Measurements from ENCODE around the gene SFN.

SFN gene

DNA sequence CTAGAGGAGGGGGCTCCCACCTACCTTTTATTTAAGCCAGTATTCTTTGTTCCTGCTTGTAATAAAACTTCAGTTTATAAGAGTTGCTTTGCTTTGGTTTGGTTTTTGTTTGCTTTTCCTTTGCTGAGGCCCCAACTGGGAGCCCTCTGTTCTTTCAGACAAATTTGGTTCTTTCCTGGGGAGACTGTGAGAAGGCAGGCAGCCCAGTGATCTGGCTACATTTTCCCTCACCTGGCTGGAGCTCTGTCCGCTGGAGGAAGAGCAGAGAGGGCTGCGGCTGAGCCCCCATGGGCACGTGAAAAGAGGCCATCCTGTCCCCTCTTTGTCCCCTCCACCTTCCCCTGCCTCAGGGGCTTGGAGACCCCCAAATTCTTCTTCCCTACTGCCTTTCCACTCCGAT lies 7.3 kb upstream of the SFN start:
- H3K4me1 ChIP-seq (ENCODE audit: control insufficient read depth, insufficient read depth, low read length, unreplicated experiment) = no peaks in the 10 kb centered on the region
- H3K27ac ChIP-seq (ENCODE audit: low read depth, low read length) = no peak overlapping the region
- no peak overlapping the region for H2AFZ ChIP-seq (ENCODE audit: low read length, unreplicated experiment)
- peaks cover 4% of the 10 kb centered on the region; the same call in 1 of the 2 replicates for H3K36me3 ChIP-seq (ENCODE audit: insufficient read depth, low read length)
- no peaks in the 10 kb centered on the region for H3K79me2 ChIP-seq (ENCODE audit: control insufficient read depth, insufficient read depth, low read length, unreplicated experiment)
- H3K4me3 ChIP-seq (ENCODE audit: low read depth, low read length) = no peak overlapping the region
- no peaks in the 10 kb centered on the region for H3K27me3 ChIP-seq (ENCODE audit: insufficient read depth, low read length)

DNA sequence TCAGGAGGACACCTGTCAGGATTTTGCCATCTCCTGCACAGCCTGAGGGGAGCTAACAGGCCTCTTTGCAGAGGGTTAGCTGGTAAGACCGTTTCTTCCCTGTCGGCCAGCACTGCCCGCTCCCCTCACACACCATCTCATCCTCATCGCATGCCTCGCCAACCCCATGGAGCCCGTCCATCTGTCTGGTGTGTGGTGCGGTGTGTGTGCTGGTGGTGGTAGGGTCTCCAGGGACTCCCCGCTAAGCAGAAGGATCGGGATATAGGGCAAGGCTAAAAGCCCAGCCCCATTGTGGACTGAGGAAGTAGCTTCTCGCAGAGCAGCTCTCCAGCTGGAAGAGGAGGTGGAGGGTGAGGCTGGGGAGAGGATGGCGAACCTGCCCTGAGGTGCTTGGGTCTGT lies 6.8 kb upstream of the SFN start:
- H3K4me1 ChIP-seq (ENCODE audit: control insufficient read depth, insufficient read depth, low read length, unreplicated experiment) = no peaks in the 10 kb centered on the region
- H3K4me3 ChIP-seq (ENCODE audit: low read depth, low read length) = no peak overlapping the region
- H3K79me2 ChIP-seq (ENCODE audit: control insufficient read depth, insufficient read depth, low read length, unreplicated experiment) = no peaks in the 10 kb centered on the region
- H3K27ac ChIP-seq (ENCODE audit: low read depth, low read length) = no peak overlapping the region
- H3K27me3 ChIP-seq (ENCODE audit: insufficient read depth, low read length) = no peaks in the 10 kb centered on the region
- peaks cover 4% of the 10 kb centered on the region; the same call in 1 of the 2 replicates for H3K36me3 ChIP-seq (ENCODE audit: insufficient read depth, low read length)
- H2AFZ ChIP-seq (ENCODE audit: low read length, unreplicated experiment) = no peak overlapping the region

DNA sequence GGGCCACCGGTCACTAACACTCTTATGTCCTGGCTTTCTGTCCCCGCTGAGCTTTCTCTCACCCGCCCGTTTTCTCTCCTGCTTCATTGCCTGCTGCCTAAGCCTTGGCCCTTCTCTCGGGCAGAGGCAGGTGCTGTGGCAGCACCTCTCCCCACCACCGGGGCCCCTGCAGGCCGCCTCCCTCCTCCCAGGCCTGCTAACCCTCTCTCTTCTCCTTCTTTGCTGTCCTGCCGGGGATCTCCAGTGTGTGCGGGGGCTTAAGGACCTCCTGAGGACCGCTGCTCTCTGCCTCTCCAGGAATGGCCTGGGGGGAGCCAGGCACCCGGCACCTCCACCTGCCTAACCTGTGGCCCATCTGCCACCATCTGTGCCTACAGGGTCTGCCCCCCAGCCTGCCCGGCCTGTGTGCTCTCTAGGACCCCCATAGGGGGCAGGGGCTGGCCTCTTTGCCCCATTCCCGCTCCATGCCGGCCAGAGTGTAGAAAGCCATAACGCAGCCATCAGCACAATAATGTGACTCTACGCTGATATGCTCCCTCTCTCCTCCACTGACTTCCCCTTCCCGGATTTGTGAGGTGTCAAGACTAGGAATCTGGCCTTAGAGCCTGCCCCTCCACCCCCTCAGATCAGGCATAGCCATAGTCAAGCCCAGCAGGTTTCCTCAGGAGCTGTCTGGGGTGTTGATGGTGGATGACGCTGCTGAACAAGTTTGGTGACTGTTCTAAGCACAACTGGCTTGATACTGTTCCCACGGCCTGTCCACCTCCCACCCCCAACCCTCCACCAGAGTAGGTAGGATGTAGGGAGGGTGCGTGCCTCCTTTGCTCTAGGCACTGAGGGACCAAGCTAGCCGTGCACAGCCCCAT lies 6.1 kb upstream of the SFN start:
- peaks cover 4% of the 10 kb centered on the region; the same call in 1 of the 2 replicates for H3K36me3 ChIP-seq (ENCODE audit: insufficient read depth, low read length)
- no peak overlapping the region for H2AFZ ChIP-seq (ENCODE audit: low read length, unreplicated experiment)

DNA sequence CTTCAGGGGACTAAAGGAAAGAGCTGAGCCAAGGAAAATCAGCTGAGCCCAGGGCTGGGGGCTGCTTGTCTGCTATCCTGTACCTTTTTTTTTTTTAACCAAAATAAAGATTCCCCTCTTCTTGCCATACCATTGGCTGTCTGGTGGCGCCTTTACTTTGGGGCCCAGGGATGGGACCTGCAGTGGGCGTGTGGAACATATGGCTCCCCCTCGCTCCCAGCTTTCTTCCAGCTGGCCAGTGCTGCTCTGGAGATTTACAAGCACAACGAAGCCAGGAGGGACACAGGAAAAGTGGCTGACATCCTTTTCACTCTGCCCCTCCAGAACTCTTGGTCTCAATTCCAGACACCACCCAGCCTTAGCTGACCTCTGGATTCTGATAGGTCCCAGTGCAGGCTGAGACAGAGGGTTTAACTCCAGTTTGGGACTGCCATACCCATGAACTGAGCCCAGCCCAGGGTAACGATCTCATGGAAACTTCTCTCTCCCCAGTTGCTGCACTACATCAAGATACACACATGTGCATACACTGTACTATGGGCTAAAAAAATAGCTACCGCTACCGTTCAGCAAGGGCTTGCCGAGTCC lies 5.4 kb upstream of the SFN start:
- Histone ChIP-seq H3K79me2 (ENCODE audit: control insufficient read depth, insufficient read depth, low read length, unreplicated experiment) (no peaks in the 10 kb centered on the region), H3K36me3 (ENCODE audit: insufficient read depth, low read length) (no peaks in the 10 kb centered on the region), H3K27ac (ENCODE audit: low read depth, low read length) (no peak overlapping the region), H2AFZ (ENCODE audit: low read length, unreplicated experiment) (no peak overlapping the region), H3K4me1 (ENCODE audit: control insufficient read depth, insufficient read depth, low read length, unreplicated experiment) (peaks cover 5% of the 10 kb centered on the region), H3K4me3 (ENCODE audit: low read depth, low read length) (no peak overlapping the region), H3K27me3 (ENCODE audit: insufficient read depth, low read length) (no peaks in the 10 kb centered on the region)

More for the DNA sequence above, 6.1 kb upstream of the SFN start:
- Histone ChIP-seq H3K4me1 (ENCODE audit: control insufficient read depth, insufficient read depth, low read length, unreplicated experiment) (peaks cover 2% of the 10 kb centered on the region), H3K27me3 (ENCODE audit: insufficient read depth, low read length) (no peaks in the 10 kb centered on the region), H3K27ac (ENCODE audit: low read depth, low read length) (no peak overlapping the region), H3K79me2 (ENCODE audit: control insufficient read depth, insufficient read depth, low read length, unreplicated experiment) (no peaks in the 10 kb centered on the region), H3K4me3 (ENCODE audit: low read depth, low read length) (no peak overlapping the region)

DNA sequence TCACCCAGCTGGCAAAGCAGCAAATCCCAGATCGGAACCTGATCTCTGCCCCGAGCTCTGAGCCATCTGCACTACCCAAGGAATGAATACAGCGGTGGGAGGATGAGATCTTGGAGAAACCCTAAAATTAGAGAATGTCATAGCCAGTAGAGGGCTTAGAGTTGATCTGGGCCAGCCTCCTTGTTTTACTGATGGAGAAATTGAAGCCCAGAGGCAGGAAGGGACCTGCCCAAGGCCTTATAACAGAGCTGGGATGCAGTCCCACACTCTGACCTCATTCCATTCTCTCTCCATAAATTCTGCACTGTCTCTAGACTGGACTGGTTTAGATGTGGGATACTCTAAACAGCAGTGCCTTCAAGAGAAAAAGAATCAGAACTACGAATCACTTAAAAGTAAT lies 4.8 kb upstream of the SFN start:
- no peaks in the 10 kb centered on the region for H3K36me3 ChIP-seq (ENCODE audit: insufficient read depth, low read length)
- no peaks in the 10 kb centered on the region for H3K79me2 ChIP-seq (ENCODE audit: control insufficient read depth, insufficient read depth, low read length, unreplicated experiment)
- H3K27me3 ChIP-seq (ENCODE audit: insufficient read depth, low read length) = no peaks in the 10 kb centered on the region
- H3K4me3 ChIP-seq (ENCODE audit: low read depth, low read length) = no peak overlapping the region
- no peak overlapping the region for H2AFZ ChIP-seq (ENCODE audit: low read length, unreplicated experiment)
- no peak overlapping the region for H3K27ac ChIP-seq (ENCODE audit: low read depth, low read length)
- H3K4me1 ChIP-seq (ENCODE audit: control insufficient read depth, insufficient read depth, low read length, unreplicated experiment) = peaks cover 5% of the 10 kb centered on the region

DNA sequence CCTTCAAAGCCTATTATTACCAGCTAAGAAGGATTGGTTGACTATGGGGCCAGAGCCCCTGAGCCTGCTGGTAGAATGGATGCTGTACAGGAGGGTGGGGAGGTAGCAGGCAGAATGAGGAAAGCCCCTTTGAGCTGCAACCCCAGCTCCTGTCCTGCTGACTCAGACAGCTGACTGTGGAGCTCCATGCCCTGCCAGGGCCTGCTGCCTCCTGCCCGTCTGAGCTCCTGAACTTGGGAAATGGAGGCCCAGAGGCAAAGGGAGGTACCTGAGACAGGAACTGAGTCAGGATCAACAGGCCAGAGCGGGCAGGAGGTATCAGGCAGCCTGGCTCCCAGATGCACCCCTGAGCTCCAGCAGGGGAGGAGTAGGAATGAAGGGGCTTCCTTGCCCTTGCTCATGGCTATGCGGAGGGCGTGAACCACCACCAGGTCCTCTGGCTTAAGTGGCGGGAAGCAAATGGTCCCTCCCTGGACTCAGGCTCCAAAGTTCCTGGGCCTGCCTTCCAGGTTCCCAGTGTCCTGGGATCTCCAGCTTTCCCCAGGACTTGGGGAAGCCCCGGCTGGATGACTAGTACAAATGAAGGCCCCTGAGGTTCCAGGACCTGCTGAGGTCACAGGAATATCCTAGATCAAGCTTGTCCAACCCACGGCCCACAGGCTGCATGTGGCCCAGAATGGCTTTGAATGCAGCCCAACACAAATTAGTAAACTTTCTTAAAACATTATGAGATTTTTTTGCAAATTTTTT lies 3.9 kb upstream of the SFN start:
- peaks cover 6% of the 10 kb centered on the region for H3K4me1 ChIP-seq (ENCODE audit: control insufficient read depth, insufficient read depth, low read length, unreplicated experiment)
- H3K27ac ChIP-seq (ENCODE audit: low read depth, low read length) = no peak overlapping the region
- no peaks in the 10 kb centered on the region for H3K27me3 ChIP-seq (ENCODE audit: insufficient read depth, low read length)
- H3K79me2 ChIP-seq (ENCODE audit: control insufficient read depth, insufficient read depth, low read length, unreplicated experiment) = no peaks in the 10 kb centered on the region
- no peaks in the 10 kb centered on the region for H3K36me3 ChIP-seq (ENCODE audit: insufficient read depth, low read length)
- no peak overlapping the region for H2AFZ ChIP-seq (ENCODE audit: low read length, unreplicated experiment)
- H3K4me3 ChIP-seq (ENCODE audit: low read depth, low read length) = no peak overlapping the region

DNA sequence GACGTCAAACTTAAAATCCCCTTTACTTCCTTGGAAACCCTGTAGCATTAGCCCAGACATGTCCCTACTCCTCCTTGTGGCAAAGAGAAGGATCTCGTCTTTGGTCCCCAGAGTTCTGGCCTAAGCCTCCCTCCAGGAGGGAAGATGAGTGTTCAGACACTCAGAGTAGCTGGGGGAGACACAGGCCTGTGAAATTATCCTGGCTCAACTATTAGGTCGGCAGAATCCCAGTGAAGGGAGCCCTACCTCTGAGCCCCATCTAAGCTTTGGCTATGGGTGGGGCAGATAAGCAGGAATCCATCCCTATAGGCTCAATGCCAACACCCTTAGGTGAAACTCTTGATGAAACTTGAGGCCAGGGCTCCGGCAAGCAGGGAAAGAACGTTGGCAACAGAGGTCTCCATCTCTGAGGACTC lies 1.7 kb upstream of the SFN start:
- H3K36me3 ChIP-seq (ENCODE audit: insufficient read depth, low read length) = no peaks in the 10 kb centered on the region
- no peak overlapping the region for H2AFZ ChIP-seq (ENCODE audit: low read length, unreplicated experiment)
- no peaks in the 10 kb centered on the region for H3K27me3 ChIP-seq (ENCODE audit: insufficient read depth, low read length)
- no peak overlapping the region for H3K27ac ChIP-seq (ENCODE audit: low read depth, low read length)
- peaks cover 13% of the 10 kb centered on the region for H3K4me1 ChIP-seq (ENCODE audit: control insufficient read depth, insufficient read depth, low read length, unreplicated experiment)
- no peak overlapping the region for H3K4me3 ChIP-seq (ENCODE audit: low read depth, low read length)
- no peaks in the 10 kb centered on the region for H3K79me2 ChIP-seq (ENCODE audit: control insufficient read depth, insufficient read depth, low read length, unreplicated experiment)

DNA sequence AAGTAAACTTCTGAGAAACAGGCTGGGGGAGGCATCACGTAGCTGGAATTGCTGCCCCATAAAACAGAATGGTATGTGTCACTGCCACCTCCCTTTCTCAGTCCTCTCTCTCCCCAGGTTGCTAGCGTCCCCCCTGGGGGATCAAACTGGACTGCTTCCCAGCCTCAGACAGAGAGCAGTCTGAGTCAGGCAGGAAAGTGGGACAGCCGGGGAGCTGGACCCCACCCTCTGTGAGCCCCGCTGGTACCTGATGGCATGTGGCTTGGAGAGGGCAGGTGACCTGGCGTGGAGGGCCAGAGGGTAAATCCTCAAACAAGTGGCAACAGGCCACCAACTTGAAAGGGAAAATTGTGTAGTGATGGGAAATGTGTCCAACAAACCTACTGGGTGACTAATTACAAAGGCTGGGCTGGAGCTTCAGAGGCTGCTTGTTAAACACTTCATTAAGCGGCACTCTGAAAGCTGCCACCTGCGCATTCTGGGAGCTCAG lies 1.0 kb upstream of the SFN start:
- no peaks in the 10 kb centered on the region for H3K27me3 ChIP-seq (ENCODE audit: insufficient read depth, low read length)
- H2AFZ ChIP-seq (ENCODE audit: low read length, unreplicated experiment) = no peak overlapping the region
- no peak overlapping the region for H3K27ac ChIP-seq (ENCODE audit: low read depth, low read length)
- H3K36me3 ChIP-seq (ENCODE audit: insufficient read depth, low read length) = no peaks in the 10 kb centered on the region
- no peaks in the 10 kb centered on the region for H3K79me2 ChIP-seq (ENCODE audit: control insufficient read depth, insufficient read depth, low read length, unreplicated experiment)
- no peak overlapping the region for H3K4me3 ChIP-seq (ENCODE audit: low read depth, low read length)
- H3K4me1 ChIP-seq (ENCODE audit: control insufficient read depth, insufficient read depth, low read length, unreplicated experiment) = peaks cover 13% of the 10 kb centered on the region

DNA sequence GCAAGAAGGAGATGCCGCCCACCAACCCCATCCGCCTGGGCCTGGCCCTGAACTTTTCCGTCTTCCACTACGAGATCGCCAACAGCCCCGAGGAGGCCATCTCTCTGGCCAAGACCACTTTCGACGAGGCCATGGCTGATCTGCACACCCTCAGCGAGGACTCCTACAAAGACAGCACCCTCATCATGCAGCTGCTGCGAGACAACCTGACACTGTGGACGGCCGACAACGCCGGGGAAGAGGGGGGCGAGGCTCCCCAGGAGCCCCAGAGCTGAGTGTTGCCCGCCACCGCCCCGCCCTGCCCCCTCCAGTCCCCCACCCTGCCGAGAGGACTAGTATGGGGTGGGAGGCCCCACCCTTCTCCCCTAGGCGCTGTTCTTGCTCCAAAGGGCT lies 732 bp downstream of the SFN start:
- peak overlapping the region; percentile 91 for H3K4me3 ChIP-seq (ENCODE audit: low read depth, low read length)
- H3K4me1 ChIP-seq (ENCODE audit: control insufficient read depth, insufficient read depth, low read length, unreplicated experiment) = peaks cover 13% of the 10 kb centered on the region
- H3K79me2 ChIP-seq (ENCODE audit: control insufficient read depth, insufficient read depth, low read length, unreplicated experiment) = no peaks in the 10 kb centered on the region
- no peak overlapping the region for H2AFZ ChIP-seq (ENCODE audit: low read length, unreplicated experiment)
- H3K27ac ChIP-seq (ENCODE audit: low read depth, low read length) = 0 out of 2 replicates have a peak overlapping the region, but pooled peaks have one; percentile 82
- no peaks in the 10 kb centered on the region for H3K36me3 ChIP-seq (ENCODE audit: insufficient read depth, low read length)
- no peaks in the 10 kb centered on the region for H3K27me3 ChIP-seq (ENCODE audit: insufficient read depth, low read length)

DNA sequence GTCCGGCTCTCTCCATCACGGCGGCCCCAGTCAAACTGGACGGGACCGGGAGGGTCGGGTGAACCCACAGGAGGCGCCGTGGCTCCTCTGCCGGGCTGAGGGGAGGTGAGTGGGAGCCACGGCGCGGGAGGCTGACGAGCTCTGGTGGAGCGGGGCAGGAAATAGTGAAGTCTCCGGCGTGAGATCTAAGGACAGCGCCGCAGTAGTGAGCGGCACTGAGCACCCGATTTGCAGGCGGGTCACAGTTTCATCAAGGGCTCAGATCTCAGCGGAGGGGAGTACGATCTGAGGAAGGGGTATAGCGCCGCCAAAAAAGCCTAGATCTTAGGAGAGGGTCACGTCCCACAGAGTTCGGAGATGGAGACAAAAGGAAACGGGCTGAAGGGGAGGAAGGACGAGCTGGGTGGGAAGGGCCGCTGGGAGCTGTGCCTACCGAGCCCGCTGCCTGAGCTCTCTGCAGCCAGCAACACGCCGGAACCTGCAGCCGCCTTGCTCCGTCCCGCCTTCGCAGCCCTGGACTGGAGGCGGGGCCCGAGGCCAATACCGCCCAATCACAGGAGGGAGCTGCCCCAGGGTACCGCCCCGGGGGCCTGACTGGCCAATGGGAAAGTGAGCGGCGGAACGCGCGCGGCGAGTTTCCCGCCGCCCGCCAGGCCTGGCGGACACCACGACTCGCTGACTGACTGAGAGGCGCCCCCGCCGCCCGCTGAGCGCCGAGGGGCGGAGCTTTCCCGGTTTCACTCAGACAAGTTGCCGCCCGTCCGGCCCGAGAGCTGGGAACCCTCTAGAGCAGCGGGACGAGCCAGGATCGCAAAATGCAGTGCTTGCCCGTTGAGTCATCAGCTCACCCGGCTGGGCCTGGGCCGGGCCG lies 1.9 kb downstream of the SFN start:
- Histone ChIP-seq H3K36me3 (ENCODE audit: insufficient read depth, low read length) (no peaks in the 10 kb centered on the region), H3K4me3 (ENCODE audit: low read depth, low read length) (peak overlapping the region; percentile 91), H3K4me1 (ENCODE audit: control insufficient read depth, insufficient read depth, low read length, unreplicated experiment) (peaks cover 13% of the 10 kb centered on the region), H3K79me2 (ENCODE audit: control insufficient read depth, insufficient read depth, low read length, unreplicated experiment) (no peaks in the 10 kb centered on the region), H3K27me3 (ENCODE audit: insufficient read depth, low read length) (no peaks in the 10 kb centered on the region), H2AFZ (ENCODE audit: low read length, unreplicated experiment) (peak overlapping the region; percentile 82), H3K27ac (ENCODE audit: low read depth, low read length) (peak overlapping the region; percentile 97)
